Measurements from ENCODE around the gene KLHL35.

The KLHL35 gene

GRCh38 chr11:75432911-75433321 is at the start of gene KLHL35:
KLHL35 (minus strand) TSS chr11:75433203; CDS start chr11:75430629, 2,574 bp downstream.
- no peak for DNase-seq (ENCODE audit: low read depth)
- no peak within 1 kb of the TSS for H3K4me3 ChIP-seq (ENCODE audit: low read depth, low read length)
- TF ChIP-seq POLR2A (IDR thresholded peaks at IDR 0.05; ENCODE audit: extremely low read depth, insufficient read length) (no peak), MAX (IDR thresholded peaks at IDR 0.05; ENCODE audit: low read depth, low read length) (no peak), CTCF (IDR thresholded peaks at IDR 0.05; ENCODE audit: low read depth, low read length) (no peak)

- TF ChIP-seq POLR2A (IDR thresholded peaks at IDR 0.05; ENCODE audit: extremely low read depth, insufficient read length) (no peak), MAX (IDR thresholded peaks at IDR 0.05; ENCODE audit: low read depth, low read length) (no peak), CTCF (IDR thresholded peaks at IDR 0.05; ENCODE audit: low read depth, low read length) (no peak), MYC (IDR thresholded peaks at IDR 0.05; ENCODE audit: low read depth, low read length) (no peak)
- no peak overlapping the region for H3K4me3 ChIP-seq (ENCODE audit: low read depth, low read length)
- DNase-seq (ENCODE audit: low read depth), result no peak
These were observed 49.1 kb upstream of the KLHL35 start for GRCh38 chr11:75481922-75482606.

GRCh38 chr11:75481223-75481921 is 48.4 kb upstream of the KLHL35 start:
- no peak for DNase-seq (ENCODE audit: low read depth)
- no peak overlapping the region for H3K4me3 ChIP-seq (ENCODE audit: low read depth, low read length)
- TF ChIP-seq MAX (IDR thresholded peaks at IDR 0.05; ENCODE audit: low read depth, low read length), result no peak
- no peak for TF ChIP-seq POLR2A (IDR thresholded peaks at IDR 0.05; ENCODE audit: extremely low read depth, insufficient read length)
- TF ChIP-seq MYC (IDR thresholded peaks at IDR 0.05; ENCODE audit: low read depth, low read length), result no peak
- no peak for TF ChIP-seq CTCF (IDR thresholded peaks at IDR 0.05; ENCODE audit: low read depth, low read length)

- TF ChIP-seq POLR2A (IDR thresholded peaks at IDR 0.05; ENCODE audit: extremely low read depth, insufficient read length) (no peak), CTCF (IDR thresholded peaks at IDR 0.05; ENCODE audit: low read depth, low read length) (no peak)
- DNase-seq (ENCODE audit: low read depth), result no peak
- no peak overlapping the region for H3K4me3 ChIP-seq (ENCODE audit: low read depth, low read length)
These were observed 47.5 kb upstream of the KLHL35 start for GRCh38 chr11:75480185-75481175.

- DNase-seq (ENCODE audit: low read depth), result no peak
- TF ChIP-seq CTCF (IDR thresholded peaks at IDR 0.05; ENCODE audit: low read depth, low read length) (no peak), MYC (IDR thresholded peaks at IDR 0.05; ENCODE audit: low read depth, low read length) (no peak), MAX (IDR thresholded peaks at IDR 0.05; ENCODE audit: low read depth, low read length) (no peak), POLR2A (IDR thresholded peaks at IDR 0.05; ENCODE audit: extremely low read depth, insufficient read length) (no peak)
- no peak overlapping the region for H3K4me3 ChIP-seq (ENCODE audit: low read depth, low read length)
These were observed 46.7 kb upstream of the KLHL35 start for GRCh38 chr11:75479597-75480145.
